ENCODE measurements around the gene AUP1.

GRCh38 chr2:74515981-74516633, 13.4 kb downstream of the AUP1 start:
- TF ChIP-seq CTCF (conservative IDR thresholded peaks at IDR 0.05; ENCODE audit: low read depth, low read length) (no peak), POLR2A (IDR thresholded peaks at IDR 0.05; ENCODE audit: low read depth, low read length) (no peak), SMC3 (IDR thresholded peaks at IDR 0.05; ENCODE audit: low read depth, low read length) (no peak), MAFK (IDR thresholded peaks at IDR 0.05; ENCODE audit: low read depth, low read length) (no peak), FOS (IDR thresholded peaks at IDR 0.05; ENCODE audit: low read depth, low read length) (no peak)

All from IMR-90 (cell line).